PC-3 (cell line): ENCODE measurements around the gene ILRUN. TPM values are rescaled to one million over a fixed set of nuclear protein-coding genes. Genes with fewer than 3 reads are reported as not detected.
A peak's percentile ranks its signal among the peaks of the same experiment; 100 is the strongest.
"Not testable (repeated sequence)": the region's sequence is repeated elsewhere in the genome, so short reads cannot be mapped to it uniquely, and the experiment has no call there.

Experiments used
- ATAC-seq: fragments of 200-7000 bp; cut with Tn5 transposase; 2 replicates; pipeline ENCODE4 v1.9.1; 2020; ENCODE audit warnings: mild to moderate bottlenecking, moderate library complexity
- BruUV-seq: library from RNA; stranded (reverse); fragments of 400-500 nt; replicated peaks from 2 replicates; lab custom pipeline; 2021; lab: Mats Ljungman, UMichigan
- CTCF ChIA-PET: fragments of 300-600 bp; sonication (Branson Sonifier 250); formaldehyde crosslinking; loops from one replicate; lab custom pipeline; 2022; ENCODE audit warnings: antibody characterized with exemption; lab: Charles Lee
- POLR2A ChIA-PET: fragments of 300-600 bp; sonication (Branson Sonifier 250); formaldehyde crosslinking; loops from one replicate; lab custom pipeline; 2022; ENCODE audit warnings: antibody characterized with exemption; ENCODE audit not compliant: unreplicated experiment; lab: Charles Lee
- DNase-seq: peaks from one replicate; pipeline ENCODE4 v3.0.0-alpha.2; 2015
- H2AFZ ChIP-seq: fragments of 300-600 bp; sonication (generic); 2 replicates; pipeline ENCODE4 v1.6.0; 2016; ENCODE audit warnings: antibody characterized with exemption, low read length
- H3F3A ChIP-seq: fragments of 300-600 bp; sonication (generic); one replicate; pipeline ENCODE4 v1.6.0; 2017; ENCODE audit warnings: antibody characterized with exemption, low read length, control low read depth, mild to moderate bottlenecking; ENCODE audit not compliant: unreplicated experiment
- H3K27ac ChIP-seq: fragments of 300-600 bp; sonication (generic); 2 replicates; pipeline ENCODE4 v1.5.1; 2016; ENCODE audit warnings: mild to moderate bottlenecking, low read length
- H3K27me3 ChIP-seq: fragments of 300-600 bp; sonication (generic); 2 replicates; pipeline ENCODE4 v1.6.1; 2016; ENCODE audit warnings: low read length, mixed read lengths
- H3K36me3 ChIP-seq: fragments of 300-600 bp; sonication (generic); 2 replicates; pipeline ENCODE4 v1.6.1; 2016; ENCODE audit warnings: low read depth, mixed run types, low read length, mixed read lengths
- H3K4me1 ChIP-seq: fragments of 300-600 bp; sonication (generic); 2 replicates; pipeline ENCODE4 v1.5.1; 2016; ENCODE audit warnings: low read length; ENCODE audit not compliant: insufficient read depth
- H3K4me2 ChIP-seq: fragments of 300-600 bp; sonication (generic); 2 replicates; pipeline ENCODE4 v1.6.0; 2016; ENCODE audit warnings: low read length
- H3K4me3 ChIP-seq: fragments of 300-600 bp; sonication (generic); 2 replicates; pipeline ENCODE4 v1.5.1; 2016; ENCODE audit warnings: mild to moderate bottlenecking, low read length, mixed read lengths
- H3K79me2 ChIP-seq: fragments of 300-600 bp; sonication (generic); 2 replicates; pipeline ENCODE4 v1.6.1; 2017; ENCODE audit warnings: low read length, mixed read lengths
- H3K9ac ChIP-seq: fragments of 300-600 bp; sonication (generic); 2 replicates; pipeline ENCODE4 v1.6.0; 2016; ENCODE audit warnings: mild to moderate bottlenecking, low read length
- H3K9me2 ChIP-seq: fragments of 300-600 bp; sonication (generic); replicated peaks from 2 replicates; pipeline ENCODE4 v1.6.1; 2016; ENCODE audit warnings: mixed run types, low read length, mixed read lengths
- H3K9me3 ChIP-seq: fragments of 300-600 bp; sonication (generic); 2 replicates; pipeline ENCODE4 v1.6.1; 2016; ENCODE audit warnings: low read length, mixed read lengths
- H4K20me1 ChIP-seq: fragments of 300-600 bp; sonication (generic); 2 replicates; pipeline ENCODE4 v1.6.1; 2016; ENCODE audit warnings: low read length, mixed read lengths
- CTCF ChIP-seq: fragments of 300-600 bp; sonication (generic); conservative IDR thresholded peaks from 2 replicates; pipeline ENCODE4 v1.5.1; 2017; ENCODE audit warnings: antibody characterized with exemption, low read depth, mild to moderate bottlenecking, low read length
- EZH2 ChIP-seq: fragments of 300-600 bp; sonication (generic); IDR thresholded peaks from one replicate; pipeline ENCODE4 v1.6.1; 2017; ENCODE audit warnings: antibody characterized with exemption, mild to moderate bottlenecking, low read length; ENCODE audit not compliant: unreplicated experiment
- EZH2phosphoT487 ChIP-seq: fragments of 300-600 bp; sonication (generic); IDR thresholded peaks from 2 replicates; pipeline ENCODE4 v1.6.1; 2018; ENCODE audit warnings: mild to moderate bottlenecking, antibody characterized with exemption, low read length, borderline replicate concordance
- intact Hi-C: fragments of 100-400 bp; cut with micrococcal nuclease; formaldehyde crosslinking; loops from 2 replicates; pipeline ENCODE4 v1.9.0; 2023
- total RNA-seq: library from RNA; depleted of rRNA; stranded (reverse); fragments of >200 nt; gene quantifications from 2 replicates; pipeline ENCODE4 v1.2.3, GENCODE V29; 2014

ILRUN gene
- total RNA-seq, 1 experiment from 2014 or later = 54.8 TPM

DNA sequence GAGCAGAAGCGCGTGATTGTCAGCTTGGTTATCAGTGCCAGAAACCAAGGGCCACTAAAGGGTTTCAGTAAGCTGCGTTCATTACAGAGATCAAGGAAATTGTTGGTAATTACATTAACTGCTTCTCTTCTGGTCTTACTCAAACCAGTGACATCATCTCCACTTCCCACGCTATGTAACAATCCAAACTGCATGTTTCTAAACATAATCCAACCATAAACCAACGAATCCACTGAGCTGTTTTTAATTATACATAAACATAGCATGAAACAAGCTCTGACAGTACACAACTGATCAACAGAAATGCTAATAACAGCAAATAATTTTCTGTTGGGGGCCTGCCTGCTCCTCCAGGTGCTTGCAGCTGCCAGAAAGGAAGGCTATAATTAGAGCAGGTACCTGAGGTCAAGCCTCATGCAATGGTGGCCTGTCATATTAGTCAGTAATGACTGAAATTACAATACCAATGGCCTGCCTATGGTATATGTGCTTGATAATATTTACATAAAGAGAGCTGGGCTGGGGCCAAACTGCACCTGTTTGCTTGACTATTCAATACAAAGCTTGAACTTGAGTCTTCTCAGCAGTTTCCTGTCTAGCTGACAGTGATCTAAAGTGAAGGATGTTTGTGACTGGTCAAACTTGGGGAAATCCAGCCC is 40.1 kb downstream of the ILRUN start:
- H3K79me2 ChIP-seq = peaks cover 66% of the 10 kb centered on the region
- H3K4me2 ChIP-seq = peak overlapping the region; percentile 85
- peaks cover 12% of the 10 kb centered on the region for H3F3A ChIP-seq
- intact Hi-C loops = loop anchor here (2.0 to 10.0 kb wide), 2 partner anchors 48 to 98 kb away; partner anchors contain the start of gene SNRPC
- peak overlapping the region; percentile 65 for H3K4me3 ChIP-seq
- no peaks in the 10 kb centered on the region for H4K20me1 ChIP-seq
- BruUV-seq = no TSS peak
- peaks cover 46% of the 10 kb centered on the region for H3K4me1 ChIP-seq
- H3K9ac ChIP-seq = peak overlapping the region; percentile 84
- H3K36me3 ChIP-seq = peaks cover 2% of the 10 kb centered on the region
- no peaks in the 10 kb centered on the region for H3K9me3 ChIP-seq
- DNase-seq = peak; percentile 72
- CTCF ChIA-PET = interaction anchor here (0.7 to 0.8 kb wide), 2 partner anchors 47 to 493 kb away, joined by 3 read pairs; no protein-coding TSS in a partner anchor
- TF ChIP-seq EZH2 (no peak), EZH2phosphoT487 (no peak), CTCF (no peak)
- H3K27ac ChIP-seq = peak overlapping the region; percentile 98
- H3K27me3 ChIP-seq = no peaks in the 10 kb centered on the region
- no peaks in the 10 kb centered on the region for H3K9me2 ChIP-seq
- peak; percentile 35 for ATAC-seq
- peak overlapping the region; percentile 66; the same call in 1 of the 2 replicates for H2AFZ ChIP-seq
- POLR2A ChIA-PET = no interaction called here

DNA sequence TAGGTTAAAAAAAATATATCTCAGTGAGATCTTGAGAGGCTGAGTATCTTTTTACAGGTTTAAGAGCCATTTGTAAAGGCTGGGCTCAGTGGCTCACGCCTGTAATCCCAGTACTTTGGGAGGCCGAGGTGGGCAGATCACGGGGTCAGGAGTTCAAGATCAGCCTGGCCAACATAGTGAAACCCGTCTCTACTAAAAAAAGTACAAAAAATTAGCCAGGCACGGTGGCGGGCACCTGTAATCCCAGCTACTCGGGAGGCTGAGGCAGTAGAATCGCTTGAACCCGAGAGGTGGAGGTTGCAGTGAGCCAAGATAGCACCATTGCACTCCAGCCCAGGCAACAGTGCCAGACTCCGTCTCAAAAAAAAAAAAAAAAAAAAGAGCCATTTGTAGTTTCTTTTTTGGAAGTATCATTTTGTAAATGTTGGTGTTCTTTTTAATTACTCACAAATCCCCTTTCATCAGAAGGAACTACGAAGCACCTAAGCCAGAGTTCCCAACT is 40.6 kb downstream of the ILRUN start:
- Histone ChIP-seq H3K27ac (peak overlapping the region; percentile 98), H3K79me2 (peaks cover 66% of the 10 kb centered on the region), H3K4me2 (peak overlapping the region; percentile 85), H3K4me3 (peak overlapping the region; percentile 65; the same call in 1 of the 2 replicates), H3F3A (peaks cover 12% of the 10 kb centered on the region), H3K4me1 (peaks cover 51% of the 10 kb centered on the region)
- BruUV-seq, H3K9ac ChIP-seq, H4K20me1 ChIP-seq, H3K27me3 ChIP-seq, H2AFZ ChIP-seq, DNase-seq, H3K9me2 ChIP-seq, ATAC-seq, CTCF ChIA-PET, H3K9me3 ChIP-seq, H3K36me3 ChIP-seq, POLR2A ChIA-PET: not testable (repeated sequence)
- intact Hi-C loops = loop anchor here (2.0 to 10.0 kb wide), 2 partner anchors 47 to 99 kb away; partner anchors contain the start of gene SNRPC

- ChIA-PET POLR2A (interaction anchor here (0.6 to 0.8 kb wide), 2 partner anchors 93 to 128 kb away, joined by 5 to 12 read pairs; no protein-coding TSS in a partner anchor), CTCF (no interaction called here)
- Histone ChIP-seq H3K36me3 (peaks cover 2% of the 10 kb centered on the region; the same call in 1 of the 2 replicates), H3K9me2 (no peaks in the 10 kb centered on the region), H3K79me2 (peaks cover 60% of the 10 kb centered on the region), H3K9ac (no peak overlapping the region), H2AFZ (no peak overlapping the region), H4K20me1 (no peaks in the 10 kb centered on the region), H3K4me1 (peaks cover 52% of the 10 kb centered on the region), H3K9me3 (no peaks in the 10 kb centered on the region), H3K27ac (no peak overlapping the region), H3K4me3 (no peak overlapping the region), H3K4me2 (no peak overlapping the region), H3K27me3 (no peaks in the 10 kb centered on the region), H3F3A (peaks cover 12% of the 10 kb centered on the region)
- BruUV-seq = no TSS peak
- no peak for DNase-seq
- ATAC-seq = no peak
- intact Hi-C loops = loop anchor here (10.0 kb wide), 1 partner anchor 101 kb away; the partner anchor contains the start of gene SNRPC
- TF ChIP-seq CTCF = no peak
- no peak for TF ChIP-seq EZH2
- TF ChIP-seq EZH2phosphoT487 = no peak
Observed at GRCh38 chr6:34654061-34654710, 42.4 kb downstream of the ILRUN start.
